OCI-LY1 (cell line): Measurements from ENCODE around the gene TRIP13.

ENCODE experiments used
- H2AFZ ChIP-seq: fragments of 200-600 bp; sonication (generic), shearing (Covaris generic); 2 replicates; pipeline ENCODE4 v1.6.0; 2014; ENCODE audit warnings: antibody characterized with exemption, mild to moderate bottlenecking, low read length
- H3F3A ChIP-seq: fragments of 200-600 bp; sonication (generic), shearing (Covaris generic); 2 replicates; pipeline ENCODE4 v1.6.0; 2014; ENCODE audit warnings: mild to moderate bottlenecking, antibody characterized with exemption, low read length, moderate library complexity; ENCODE audit not compliant: insufficient read depth
- H3K27ac ChIP-seq: fragments of 200-600 bp; sonication (generic); 2 replicates; pipeline ENCODE4 v1.5.1; 2014; ENCODE audit warnings: low read length, mixed run types, mild to moderate bottlenecking, low read depth; ENCODE audit not compliant: poor library complexity, severe bottlenecking
- H3K27me3 ChIP-seq: fragments of 200-600 bp; sonication (generic); 2 replicates; pipeline ENCODE4 v1.6.0; 2014; ENCODE audit warnings: antibody characterized with exemption, mild to moderate bottlenecking, low read length, moderate library complexity; ENCODE audit not compliant: insufficient read depth
- H3K36me3 ChIP-seq: fragments of 200-600 bp; sonication (generic); 2 replicates; pipeline ENCODE4 v1.6.1; 2014; ENCODE audit warnings: mild to moderate bottlenecking, antibody characterized with exemption, low read length, moderate library complexity, mixed read lengths; ENCODE audit not compliant: insufficient read depth
- H3K4me1 ChIP-seq: fragments of 200-600 bp; sonication (generic); 2 replicates; pipeline ENCODE4 v1.5.1; 2014; ENCODE audit warnings: mild to moderate bottlenecking, low read length, moderate library complexity; ENCODE audit not compliant: insufficient read depth, severe bottlenecking
- H3K4me2 ChIP-seq: fragments of 200-600 bp; sonication (generic), shearing (Covaris generic); 2 replicates; pipeline ENCODE4 v1.6.1; 2014; ENCODE audit warnings: low read length
- H3K4me3 ChIP-seq: fragments of 200-600 bp; sonication (generic); 2 replicates; pipeline ENCODE4 v1.5.1; 2014; ENCODE audit warnings: low read length, low read depth, mild to moderate bottlenecking, mixed read lengths; ENCODE audit not compliant: poor library complexity, severe bottlenecking
- H3K79me2 ChIP-seq: fragments of 200-600 bp; shearing (Covaris generic); 2 replicates; pipeline ENCODE4 v1.6.1; 2016; ENCODE audit warnings: mixed run types, low read length, mixed read lengths; ENCODE audit not compliant: insufficient read depth
- H3K9ac ChIP-seq: fragments of 200-600 bp; sonication (generic), shearing (Covaris generic); 2 replicates; pipeline ENCODE4 v1.6.1; 2014; ENCODE audit warnings: mild to moderate bottlenecking, low read length, mixed read lengths
- H3K9me2 ChIP-seq: fragments of 200-600 bp; sonication (generic), shearing (Covaris generic); 2 replicates; pipeline ENCODE4 v1.6.1; 2014; ENCODE audit warnings: low read depth, mild to moderate bottlenecking, low read length, mixed read lengths
- H3K9me3 ChIP-seq: fragments of 200-600 bp; shearing (Covaris generic); 2 replicates; pipeline ENCODE4 v1.6.1; 2014; ENCODE audit warnings: low read length, mixed read lengths
- H4K20me1 ChIP-seq: fragments of 200-600 bp; sonication (generic), shearing (Covaris generic); 2 replicates; pipeline ENCODE4 v1.6.0; 2016; ENCODE audit warnings: mild to moderate bottlenecking, low read length; ENCODE audit not compliant: insufficient read depth
- CTCF ChIP-seq: fragments of 200-600 bp; sonication (generic), shearing (Covaris generic); IDR thresholded peaks from 2 replicates; pipeline ENCODE4 v1.5.1; 2017; ENCODE audit warnings: mild to moderate bottlenecking, antibody characterized with exemption, low read length, moderate library complexity, mixed read lengths
- EZH2 ChIP-seq: fragments of 200-600 bp; sonication (generic), shearing (Covaris generic); IDR thresholded peaks from 2 replicates; pipeline ENCODE4 v1.8.0; 2017; ENCODE audit warnings: borderline replicate concordance, mixed run types, mild to moderate bottlenecking, antibody characterized with exemption, low read length, moderate library complexity, mixed read lengths

Gene TRIP13

GRCh38 chr5:880816-881550, 11.7 kb upstream of the TRIP13 start:
- Histone ChIP-seq H3K36me3 (peaks cover 76% of the 10 kb centered on the region), H4K20me1 (no peaks in the 10 kb centered on the region)

GRCh38 chr5:881551-881935, 11.1 kb upstream of the TRIP13 start:
- Histone ChIP-seq H3K4me3 (no peak overlapping the region), H3K27me3 (no peaks in the 10 kb centered on the region), H3K36me3 (peaks cover 77% of the 10 kb centered on the region), H4K20me1 (no peaks in the 10 kb centered on the region), H3K9me2 (no peaks in the 10 kb centered on the region), H3K9me3 (no peaks in the 10 kb centered on the region), H3K79me2 (no peaks in the 10 kb centered on the region), H3K9ac (no peak overlapping the region), H3K27ac (no peak overlapping the region), H2AFZ (no peak overlapping the region), H3K4me2 (no peak overlapping the region), H3F3A (no peaks in the 10 kb centered on the region), H3K4me1 (no peaks in the 10 kb centered on the region)
- TF ChIP-seq CTCF (no peak), EZH2 (no peak)

More at GRCh38 chr5:880816-881550, 11.7 kb upstream of the TRIP13 start:
- TF ChIP-seq CTCF = no peak
- TF ChIP-seq EZH2 = no peak
- Histone ChIP-seq H3K9ac (no peak overlapping the region), H3K27me3 (no peaks in the 10 kb centered on the region), H3F3A (no peaks in the 10 kb centered on the region), H3K4me2 (no peak overlapping the region), H2AFZ (no peak overlapping the region), H3K9me3 (no peaks in the 10 kb centered on the region), H3K27ac (no peak overlapping the region), H3K9me2 (no peaks in the 10 kb centered on the region), H3K79me2 (no peaks in the 10 kb centered on the region), H3K4me1 (no peaks in the 10 kb centered on the region), H3K4me3 (no peak overlapping the region)

- no peaks in the 10 kb centered on the region for H3K79me2 ChIP-seq
- peaks cover 77% of the 10 kb centered on the region for H3K36me3 ChIP-seq
Observed at GRCh38 chr5:882253-883183, 10.2 kb upstream of the TRIP13 start.

More at GRCh38 chr5:882253-883183, 10.2 kb upstream of the TRIP13 start:
- Histone ChIP-seq H3K27me3 (no peaks in the 10 kb centered on the region), H3K27ac (no peak overlapping the region), H3K4me3 (no peak overlapping the region), H3F3A (no peaks in the 10 kb centered on the region), H3K9me3 (no peaks in the 10 kb centered on the region), H2AFZ (no peak overlapping the region), H4K20me1 (no peaks in the 10 kb centered on the region), H3K4me1 (no peaks in the 10 kb centered on the region), H3K9ac (no peak overlapping the region), H3K4me2 (no peak overlapping the region), H3K9me2 (no peaks in the 10 kb centered on the region)
- TF ChIP-seq EZH2 (no peak), CTCF (no peak)
